ENCODE measurements around the gene SLC44A4. TPM values are rescaled to one million over a fixed set of nuclear protein-coding genes. Genes with fewer than 3 reads are reported as not detected.

Gene SLC44A4
- total and polyA plus RNA-seq, 2 of the 8 experiments (the other 6 are each of a cell fraction or from before 2014, with no cell fraction given) = 4.8 to 7.0 TPM

- no peak overlapping the region for H3K18ac ChIP-seq (ENCODE audit: extremely low read depth, low read length)
- no peak overlapping the region for H2BK120ac ChIP-seq (replicated peaks; ENCODE audit: low read depth, low read length)
- no peak overlapping the region for H2BK5ac ChIP-seq (ENCODE audit: low read depth, low read length)
- H3K23ac ChIP-seq (ENCODE audit: insufficient read length) = no peak overlapping the region
- peaks cover 0 to 10% (median 0%) of the 10 kb centered on the region in 4 experiments; a peak in 2 of 8 replicates for H3K36me3 ChIP-seq (ENCODE audit: control insufficient read depth in 2 of 4, insufficient read depth in 4 of 4, low read length in 3 of 4)
- no peaks in the 10 kb centered on the region for H3K79me2 ChIP-seq (ENCODE audit: control insufficient read depth in 1 of 2, insufficient read depth in 2 of 2, low read length in 2 of 2)
- H3K27me3 ChIP-seq (replicated peaks in 1 of 4; ENCODE audit: control insufficient read depth in 3 of 4, extremely low read depth in 1 of 4, insufficient read depth in 3 of 4, low read length in 3 of 4) = no peaks in the 10 kb centered on the region
- no peaks in the 10 kb centered on the region for H3K4me1 ChIP-seq (replicated peaks in 1 of 4; ENCODE audit: control insufficient read depth in 3 of 4, insufficient read depth in 4 of 4, low read length in 3 of 4)
- no peak overlapping the region for H2BK20ac ChIP-seq (ENCODE audit: low read length)
- no peak overlapping the region for H3K27ac ChIP-seq (ENCODE audit: low read depth, low read length)
- H2AFZ ChIP-seq (ENCODE audit: low read length) = no peak overlapping the region
- no peaks in the 10 kb centered on the region for H3K23me2 ChIP-seq (ENCODE audit: low read depth, low read length)
- POLR2A ChIA-PET (ENCODE audit: partially characterized antibody) = interaction anchor here (0.5 to 12.6 kb wide), 10 partner anchors 10 to 225 kb away, joined by 3 to 189 read pairs (median 4); partner anchors contain the start of genes ABHD16A, GPANK1 and NEU1
- no peak overlapping the region for H4K91ac ChIP-seq (replicated peaks; ENCODE audit: insufficient read length, low read length)
- H2BK15ac ChIP-seq (ENCODE audit: low read length) = no peak overlapping the region
- no peak overlapping the region for H2AK5ac ChIP-seq (ENCODE audit: low read depth, low read length)
- 93% methylated on average over 2 of the region's 2 CpGs; no CpG with 5 or more reads in 1 of the 2 experiments for whole genome bisulfite sequencing, 2 experiments (ENCODE audit: extremely low coverage in 1 of 2, insufficient coverage in 1 of 2, insufficient read length in 1 of 2, insufficient replicate concordance in 2 of 2, low coverage in 1 of 2, low lambda C conversion rate in 2 of 2, missing lambda C conversion rate in 1 of 2)
- H4K5ac ChIP-seq (ENCODE audit: insufficient read length, low read depth, low read length) = no peak overlapping the region
- DNase-seq (ENCODE audit: low read depth in 1 of 2, low spot score in 2 of 2) (no peak), FAIRE-seq (no peak)
- no peak overlapping the region for H3K4me2 ChIP-seq (ENCODE audit: insufficient read depth in 1 of 2, low read depth in 2 of 2, low read length in 2 of 2)
- no peaks in the 10 kb centered on the region; a peak in 1 of 4 replicates for H3K9me3 ChIP-seq (ENCODE audit: insufficient read depth in 2 of 2, low read depth in 1 of 2, low read length in 1 of 2)
- H4K8ac ChIP-seq (ENCODE audit: extremely low read depth, insufficient read depth, low read length) = no peak overlapping the region
- no peak overlapping the region for H3K14ac ChIP-seq (ENCODE audit: insufficient read length)
- H3K4me3 ChIP-seq (ENCODE audit: extremely low read depth in 1 of 4, insufficient read depth in 2 of 4, low read depth in 3 of 4, low read length in 4 of 4) = no peak overlapping the region
- H2BK12ac ChIP-seq (ENCODE audit: low read depth, low read length) = no peak overlapping the region
- no peak overlapping the region for H3K56ac ChIP-seq (replicated peaks; ENCODE audit: insufficient read length, low read depth, low read length)
- CTCF ChIA-PET (ENCODE audit: partially characterized antibody) = interaction anchor here (0.6 to 1.7 kb wide), 3 partner anchors 56 to 113 kb away, joined by 3 to 4 read pairs (median 3); no protein-coding TSS in a partner anchor
- no peak overlapping the region for H3K9ac ChIP-seq (replicated peaks in 1 of 4; ENCODE audit: extremely low read depth in 1 of 4, low read depth in 3 of 4, low read length in 3 of 4)
- no peaks in the 10 kb centered on the region for H3K79me1 ChIP-seq (ENCODE audit: low read depth, low read length)
- H3K4ac ChIP-seq (replicated peaks; ENCODE audit: insufficient read length, low read depth, low read length) = no peak overlapping the region
- H4K20me1 ChIP-seq (replicated peaks in 1 of 2; ENCODE audit: control insufficient read depth in 1 of 2, insufficient read depth in 2 of 2, low read length in 2 of 2) = peaks cover 0 to 2% of the 10 kb centered on the region in 2 experiments
- TF ChIP-seq GABPA (IDR thresholded peaks at IDR 0.05; ENCODE audit: borderline replicate concordance, insufficient read depth, low read length) (no peak), SIRT6 (IDR thresholded peaks at IDR 0.05; ENCODE audit: low read length) (no peak), CBX5 (IDR thresholded peaks at IDR 0.05; ENCODE audit: low read depth, low read length) (no peak), RFX5 (IDR thresholded peaks at IDR 0.05; ENCODE audit: borderline replicate concordance, low read depth, low read length) (no peak), SUZ12 (IDR thresholded peaks at IDR 0.05; ENCODE audit: low read length) (no peak), HDAC6 (IDR thresholded peaks at IDR 0.05; ENCODE audit: low read depth, low read length) (no peak), EGR1 (IDR thresholded peaks at IDR 0.05; ENCODE audit: borderline replicate concordance, low read depth, low read length) (no peak), MAX (IDR thresholded peaks at IDR 0.05) (no peak), RBBP5 (IDR thresholded peaks at IDR 0.05; ENCODE audit: borderline replicate concordance, low read depth, low read length) (no peak), USF2 (IDR thresholded peaks at IDR 0.05; ENCODE audit: low read length) (no peak), POLR2A (IDR thresholded peaks at IDR 0.05; ENCODE audit: control extremely low read depth in 1 of 2, low read depth in 2 of 2, low read length in 2 of 2) (no peak)
Observed at GRCh38 chr6:31847276-31847978, 31.4 kb downstream of the SLC44A4 start.

All from H1 (cell line).